Panc1 (cell line): ENCODE measurements around the gene COL27A1.

Source experiments
- CTCF ChIP-seq: fragments of 450-650 bp; IDR thresholded peaks from 2 replicates; pipeline ENCODE4 v1.5.1; 2017; ENCODE audit warnings: mild to moderate bottlenecking
- POLR2AphosphoS5 ChIP-seq: IDR thresholded peaks from 2 replicates; pipeline ENCODE4 v1.6.1; 2012; ENCODE audit warnings: mild to moderate bottlenecking, low read depth, low read length, moderate library complexity
- REST ChIP-seq, 2 experiments: IDR thresholded peaks; 2 replicates each; pipeline ENCODE4 v1.6.1; 2011 to 2012; ENCODE audit warnings: low read depth in 2 of 2, control low read depth in 1 of 2, low read length in 1 of 2, mild to moderate bottlenecking in 1 of 2, moderate library complexity in 1 of 2; ENCODE audit not compliant: insufficient read depth in 1 of 2
- TCF7L2 ChIP-seq: IDR thresholded peaks from 2 replicates; pipeline ENCODE4 v1.6.1; 2011; ENCODE audit warnings: mild to moderate bottlenecking, low read depth, low read length, inconsistent platforms

GRCh38 chr9:114287001-114287762 is 131.8 kb downstream of the COL27A1 start:
- TF ChIP-seq CTCF (no peak), POLR2AphosphoS5 (no peak), REST (IDR thresholded peaks at IDR 0.05; ENCODE audit: insufficient read depth in 1 of 2, low read depth in 2 of 2, low read length in 1 of 2) (no peak), TCF7L2 (no peak)
